Lower lobe of right lung (tissue), 2 donors: ENCODE results near the gene PDE8A. TPM values are rescaled to one million over a fixed set of nuclear protein-coding genes. Genes with fewer than 3 reads are reported as not detected.

Source experiments
- ATAC-seq, 2 donors: fragments of 200-7000 bp; cut with Tn5 transposase; one replicate each; pipeline ENCODE4 v1.9.1; 2020 to 2022; ENCODE audit warnings: mild to moderate bottlenecking in 2 of 2, moderate library complexity in 2 of 2
- DNase-seq: peaks from one replicate; pipeline ENCODE4 v3.0.0-alpha.2; 2020
- H3K27ac ChIP-seq: fragments of 200-600 bp; one replicate; pipeline ENCODE4 v1.8.0; 2022
- H3K27me3 ChIP-seq: fragments of 200-600 bp; one replicate; pipeline ENCODE4 v1.8.0; 2022; ENCODE audit warnings: low read depth
- H3K36me3 ChIP-seq: fragments of 200-600 bp; one replicate; pipeline ENCODE4 v1.8.0; 2022; ENCODE audit warnings: mild to moderate bottlenecking
- H3K4me1 ChIP-seq: fragments of 200-600 bp; one replicate; pipeline ENCODE4 v1.8.0; 2022
- H3K4me3 ChIP-seq: fragments of 200-600 bp; one replicate; pipeline ENCODE4 v1.8.0; 2022; ENCODE audit warnings: mild to moderate bottlenecking
- H3K9me3 ChIP-seq: fragments of 200-600 bp; one replicate; pipeline ENCODE4 v1.8.0; 2022
- CTCF ChIP-seq: fragments of 200-600 bp; IDR thresholded peaks from one replicate; pipeline ENCODE4 v1.8.0; 2022; ENCODE audit warnings: antibody characterized with exemption, mild to moderate bottlenecking
- intact Hi-C: fragments of 100-400 bp; cut with DNase I; formaldehyde crosslinking; loops from one replicate; pipeline ENCODE4 v1.11.0; 2022
- total RNA-seq: library from RNA; stranded (reverse); fragmentation: NEBNext Ultra II Directional; extraction: Animal tissue kit (Norgen Biotek cat#: 25700); gene quantifications from one replicate; pipeline ENCODE4 v1.2.1, GENCODE V29; 2021
- donor health status: DM: no; HTN: yes; CAD: no; lungs with severe emphysema.

PDE8A gene
- total RNA-seq, 1 donor from 2014 or later: 49.2 TPM

GRCh38 chr15:85095566-85095965, 113.9 kb downstream of the PDE8A start:
- intact Hi-C loops: no loop called here
- peaks cover 52% of the 10 kb centered on the region for H3K36me3 ChIP-seq
- ATAC-seq: no peak

GRCh38 chr15:85097250-85097649, 115.6 kb downstream of the PDE8A start:
- Histone ChIP-seq H3K4me3 (no peak overlapping the region), H3K9me3 (no peaks in the 10 kb centered on the region), H3K36me3 (peaks cover 40% of the 10 kb centered on the region), H3K27ac (peak overlapping the region; percentile 68), H3K4me1 (no peaks in the 10 kb centered on the region), H3K27me3 (no peaks in the 10 kb centered on the region)
- TF ChIP-seq CTCF: no peak
- intact Hi-C loops: no loop called here
- no peak for DNase-seq
- ATAC-seq: no peak

More at GRCh38 chr15:85095566-85095965, 113.9 kb downstream of the PDE8A start:
- H3K4me3 ChIP-seq: no peak overlapping the region
- H3K27ac ChIP-seq: no peak overlapping the region
- TF ChIP-seq CTCF: no peak
- H3K27me3 ChIP-seq: no peaks in the 10 kb centered on the region
- no peaks in the 10 kb centered on the region for H3K4me1 ChIP-seq
- no peak for DNase-seq
- H3K9me3 ChIP-seq: no peaks in the 10 kb centered on the region

- no peak for ATAC-seq
- TF ChIP-seq CTCF: no peak
- Histone ChIP-seq H3K9me3 (no peaks in the 10 kb centered on the region), H3K4me1 (no peaks in the 10 kb centered on the region), H3K27me3 (no peaks in the 10 kb centered on the region), H3K4me3 (no peak overlapping the region), H3K36me3 (peaks cover 37% of the 10 kb centered on the region), H3K27ac (peak overlapping the region; percentile 68)
- no peak for DNase-seq
- intact Hi-C loops: no loop called here
Observed at GRCh38 chr15:85097725-85098124, 116.1 kb downstream of the PDE8A start.

- no peaks in the 10 kb centered on the region for H3K9me3 ChIP-seq
- no peak overlapping the region for H3K4me3 ChIP-seq
- ATAC-seq (no peak), DNase-seq (no peak)
- H3K36me3 ChIP-seq: peaks cover 29% of the 10 kb centered on the region
- no peaks in the 10 kb centered on the region for H3K27me3 ChIP-seq
- peak overlapping the region; percentile 73 for H3K27ac ChIP-seq
- H3K4me1 ChIP-seq: no peaks in the 10 kb centered on the region
- TF ChIP-seq CTCF: no peak
- intact Hi-C loops: no loop called here
Observed at GRCh38 chr15:85099195-85099803, 117.6 kb downstream of the PDE8A start.

- ATAC-seq (peak; percentile 95 to 97), DNase-seq (peak; percentile 91)
- peaks cover 22% of the 10 kb centered on the region for H3K36me3 ChIP-seq
- intact Hi-C loops: no loop called here
- no peak overlapping the region for H3K4me3 ChIP-seq
- peak overlapping the region; percentile 73 for H3K27ac ChIP-seq
- TF ChIP-seq CTCF: no peak
- no peaks in the 10 kb centered on the region for H3K4me1 ChIP-seq
- H3K27me3 ChIP-seq: no peaks in the 10 kb centered on the region
- no peaks in the 10 kb centered on the region for H3K9me3 ChIP-seq
Observed at GRCh38 chr15:85100186-85100937, 118.7 kb downstream of the PDE8A start.
